Measurements from ENCODE around the gene TEC. TPM values are rescaled to one million over a fixed set of nuclear protein-coding genes. Genes with fewer than 3 reads are reported as not detected.

TEC gene
- total RNA-seq, 2 experiments from 2014 or later, result 3.6 to 4.2 TPM

- Mint-ChIP-seq H3K9me3 (no peaks in the 10 kb centered on the region), H3K27ac (no peak overlapping the region), H3K27me3 (no peaks in the 10 kb centered on the region), H3K4me3 (no peak overlapping the region), H3K4me1 (ENCODE audit: low read depth) (no peaks in the 10 kb centered on the region), H3K36me3 (ENCODE audit: low read depth) (no peaks in the 10 kb centered on the region)
- CTCF ChIA-PET, result no interaction called here
- POLR2A ChIA-PET, result no interaction called here
- intact Hi-C loops (cut with micrococcal nuclease), result no loop called here
- ATAC-seq (no peak), DNase-seq (no peak)
- TF ChIP-seq CTCF (IDR thresholded peaks at IDR 0.05), result no peak
These were observed 65.8 kb downstream of the TEC start for GRCh38 chr4:48203819-48204218.

GRCh38 chr4:48197643-48198237 lies 71.9 kb downstream of the TEC start:
- CTCF ChIA-PET, result no interaction called here
- peaks cover 8% of the 10 kb centered on the region for H3K4me1 Mint-ChIP-seq (ENCODE audit: low read depth)
- no peaks in the 10 kb centered on the region for H3K9me3 Mint-ChIP-seq

GRCh38 chr4:48196758-48197504 lies 72.7 kb downstream of the TEC start:
- ChIA-PET POLR2A (no interaction called here), CTCF (no interaction called here)
- no peak overlapping the region for H3K4me3 Mint-ChIP-seq
- TF ChIP-seq CTCF (IDR thresholded peaks at IDR 0.05), result no peak
- no peaks in the 10 kb centered on the region for H3K9me3 Mint-ChIP-seq
- intact Hi-C loops (cut with micrococcal nuclease), result no loop called here
- ATAC-seq, result no peak
- peaks cover 8% of the 10 kb centered on the region for H3K4me1 Mint-ChIP-seq (ENCODE audit: low read depth)
- H3K27me3 Mint-ChIP-seq, result no peaks in the 10 kb centered on the region
- no peak for DNase-seq
- H3K27ac Mint-ChIP-seq, result no peak overlapping the region
- H3K36me3 Mint-ChIP-seq (ENCODE audit: low read depth), result no peaks in the 10 kb centered on the region

More at GRCh38 chr4:48197643-48198237, 71.9 kb downstream of the TEC start:
- TF ChIP-seq CTCF (IDR thresholded peaks at IDR 0.05), result no peak
- Mint-ChIP-seq H3K27ac (no peak overlapping the region), H3K4me3 (no peak overlapping the region), H3K27me3 (no peaks in the 10 kb centered on the region), H3K36me3 (ENCODE audit: low read depth) (no peaks in the 10 kb centered on the region)
- no peak for ATAC-seq
- intact Hi-C loops (cut with micrococcal nuclease), result no loop called here
- no peak for DNase-seq
- POLR2A ChIA-PET, result no interaction called here

- CTCF ChIA-PET, result interaction anchor here (0.9 kb wide), 1 partner anchor 109 kb away, joined by 3 read pairs; no protein-coding TSS in a partner anchor
- TF ChIP-seq CTCF (IDR thresholded peaks at IDR 0.05), result no peak
- H3K27me3 Mint-ChIP-seq, result no peaks in the 10 kb centered on the region
These were observed 73.8 kb downstream of the TEC start for GRCh38 chr4:48195853-48196252.

GRCh38 chr4:48195374-48195773 lies 74.3 kb downstream of the TEC start:
- Mint-ChIP-seq H3K36me3 (ENCODE audit: low read depth) (no peaks in the 10 kb centered on the region), H3K4me1 (ENCODE audit: low read depth) (peaks cover 8% of the 10 kb centered on the region), H3K27me3 (no peaks in the 10 kb centered on the region), H3K9me3 (no peaks in the 10 kb centered on the region), H3K4me3 (no peak overlapping the region), H3K27ac (no peak overlapping the region)
- CTCF ChIA-PET, result interaction anchor here (0.9 kb wide), 1 partner anchor 108 kb away, joined by 3 read pairs; no protein-coding TSS in a partner anchor
- DNase-seq (no peak), ATAC-seq (no peak)
- no peak for TF ChIP-seq CTCF (IDR thresholded peaks at IDR 0.05)
- POLR2A ChIA-PET, result no interaction called here
- intact Hi-C loops (cut with micrococcal nuclease), result no loop called here

More at GRCh38 chr4:48195853-48196252, 73.8 kb downstream of the TEC start:
- Mint-ChIP-seq H3K9me3 (no peaks in the 10 kb centered on the region), H3K4me3 (no peak overlapping the region), H3K36me3 (ENCODE audit: low read depth) (no peaks in the 10 kb centered on the region), H3K27ac (no peak overlapping the region), H3K4me1 (ENCODE audit: low read depth) (peaks cover 8% of the 10 kb centered on the region)
- DNase-seq (no peak), ATAC-seq (no peak)
- POLR2A ChIA-PET, result no interaction called here
- intact Hi-C loops (cut with micrococcal nuclease), result no loop called here
